ENCODE data around the gene ABCA5. TPM values are rescaled to one million over a fixed set of nuclear protein-coding genes. Genes with fewer than 3 reads are reported as not detected.

The ABCA5 gene
- total and polyA plus RNA-seq, 9 of the 15 experiments (the other 6 are each of a cell fraction or from before 2014, with no cell fraction given) = 0.74 to 2.3 (median 1.4) TPM

- TF ChIP-seq FUS (optimal IDR thresholded peaks at IDR 0.05; ENCODE audit: low read depth, low read length) (no peak), HMBOX1 (IDR thresholded peaks at IDR 0.05) (no peak), POLR2AphosphoS2 (IDR thresholded peaks at IDR 0.05; ENCODE audit: low read length) (no peak)
Measured at GRCh38 chr17:69275751-69276150, 51.2 kb downstream of the ABCA5 start (continued).

DNA sequence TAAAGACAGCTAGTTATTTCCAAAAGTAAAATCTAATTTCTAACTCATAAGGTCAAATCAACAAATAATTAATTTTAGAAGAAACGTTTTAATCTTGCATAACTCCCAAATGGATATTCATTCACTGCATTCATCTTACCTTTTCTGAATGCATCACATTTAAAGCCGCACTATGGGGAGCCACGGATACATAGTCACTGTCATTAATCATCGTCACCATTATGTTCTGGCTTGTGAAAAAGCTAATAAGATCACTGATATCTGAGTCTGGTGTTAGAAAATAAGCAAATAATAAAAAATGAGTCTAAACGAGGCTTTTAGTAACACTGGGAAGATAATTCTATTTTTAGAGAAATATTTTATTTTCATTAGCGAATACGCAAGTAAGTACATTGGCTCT is 55.9 kb downstream of the ABCA5 start:
- Histone ChIP-seq H3K27ac (ENCODE audit: extremely low read depth, low read depth, low read length) (no peak overlapping the region), H3K9ac (ENCODE audit: insufficient read depth in 1 of 2, low read depth in 2 of 2, low read length in 2 of 2) (no peak overlapping the region), H3K4me2 (ENCODE audit: insufficient read depth, low read length) (no peak overlapping the region), H3K9me3 (replicated peaks; ENCODE audit: control insufficient read depth, insufficient read depth, low read depth, low read length) (no peaks in the 10 kb centered on the region), H3K4me1 (replicated peaks in 1 of 2; ENCODE audit: control insufficient read depth in 2 of 2, insufficient read depth in 2 of 2, low read length in 2 of 2) (no peaks in the 10 kb centered on the region), H4K20me1 (replicated peaks; ENCODE audit: control insufficient read depth, insufficient read depth, low read length) (no peaks in the 10 kb centered on the region), H3K36me3 (ENCODE audit: control insufficient read depth, insufficient read depth, low read length) (no peaks in the 10 kb centered on the region), H3K9me1 (ENCODE audit: control insufficient read depth, insufficient read depth, low read length) (no peaks in the 10 kb centered on the region), H3K79me2 (ENCODE audit: control insufficient read depth, insufficient read depth, low read length) (no peaks in the 10 kb centered on the region), H2AFZ (ENCODE audit: low read depth, low read length) (no peak overlapping the region), H3K4me3 (no peak overlapping the region), H3K27me3 (ENCODE audit: control insufficient read depth in 2 of 2, insufficient read depth in 2 of 2, low read length in 2 of 2) (no peaks in the 10 kb centered on the region)
- intact Hi-C loops (cut with micrococcal nuclease) = no loop called here
- BruUV-seq (replicated peaks) = no TSS peak
- DNase-seq (ENCODE audit: extremely low read depth in 1 of 4, low spot score in 3 of 4) (no peak), ATAC-seq (no peak), FAIRE-seq (no peak)
- CTCF ChIA-PET (ENCODE audit: low intra/inter-chr PET ratio) = no interaction called here
- POLR2A ChIA-PET = no interaction called here
- TF ChIP-seq MEIS2 (IDR thresholded peaks at IDR 0.05; ENCODE audit: partially characterized antibody) = peak; percentile 8
- TF ChIP-seq PBX2 (CRISPR knock-in tag; IDR thresholded peaks at IDR 0.05; ENCODE audit: low read depth) = no peak
- peak; percentile 82 for TF ChIP-seq PBX2 (tag; conservative IDR thresholded peaks at IDR 0.05; ENCODE audit: low read depth)
- no peak for TF ChIP-seq TRIM28 (IDR thresholded peaks at IDR 0.05)
- WGBS (ENCODE audit: insufficient coverage, low coverage, missing lambda C conversion rate) = 36% methylated on average over 7 of the region's 7 CpGs
- in situ Hi-C loops (cut with MboI) = no loop called here
